GM11168 (cell line): Measurements from ENCODE around the gene TMEM250.

ENCODE experiments used
- in situ Hi-C: fragments of 300-500 bp; cut with MboI; formaldehyde crosslinking; loops from one replicate; pipeline ENCODE4 v1.12.0; 2022; ENCODE audit warnings: low sequenced_read_pairs; ENCODE audit not compliant: unreplicated experiment

TMEM250 gene

GRCh38 chr9:136133191-136133958 lies 14.7 kb upstream of the TMEM250 start:
- in situ Hi-C loops = no loop called here

GRCh38 chr9:136132512-136133050 lies 13.9 kb upstream of the TMEM250 start:
- in situ Hi-C loops = no loop called here

DNA sequence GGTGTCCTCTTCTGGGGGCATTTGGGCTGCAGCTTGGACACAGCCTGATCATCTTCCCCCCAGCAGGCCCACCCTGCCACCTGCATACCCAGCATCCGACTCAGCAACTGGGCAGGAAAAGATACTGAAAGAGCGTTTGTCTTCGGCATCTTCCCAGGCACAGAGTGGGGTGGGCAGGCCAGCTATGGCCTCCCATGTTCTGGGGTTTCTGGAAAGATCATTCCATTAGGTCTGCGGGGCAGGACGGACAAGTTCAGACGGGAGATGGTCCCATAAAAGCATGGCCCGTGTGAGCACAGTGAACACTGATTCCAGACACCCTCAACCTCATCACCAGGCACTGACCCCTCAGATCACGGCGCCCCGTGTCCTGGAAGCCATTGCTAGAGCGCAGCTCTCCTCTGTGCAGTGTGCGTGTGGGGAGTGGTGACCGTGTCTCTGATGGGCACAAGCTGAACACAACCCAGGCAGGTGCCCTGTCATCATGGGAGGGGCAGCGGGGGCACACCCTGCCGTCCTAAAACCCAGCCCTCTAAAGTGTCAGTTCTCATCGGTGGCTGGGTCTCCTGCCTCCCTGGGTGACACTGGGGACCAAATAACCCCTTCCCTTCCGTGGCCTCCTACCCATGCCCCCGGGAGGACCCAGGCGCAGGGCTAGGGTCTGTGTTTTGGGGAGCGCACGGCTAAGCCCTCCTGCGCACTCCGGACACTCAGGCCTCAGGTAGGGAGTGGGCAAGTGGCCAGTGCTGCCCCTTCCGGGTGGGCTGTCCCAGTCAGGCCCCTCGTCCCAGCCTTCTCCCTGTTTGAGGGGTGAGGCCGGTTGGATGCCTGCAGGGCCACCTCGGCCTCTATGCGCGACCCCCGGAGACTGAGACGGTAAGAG lies 13.2 kb upstream of the TMEM250 start:
- in situ Hi-C loops = no loop called here

DNA sequence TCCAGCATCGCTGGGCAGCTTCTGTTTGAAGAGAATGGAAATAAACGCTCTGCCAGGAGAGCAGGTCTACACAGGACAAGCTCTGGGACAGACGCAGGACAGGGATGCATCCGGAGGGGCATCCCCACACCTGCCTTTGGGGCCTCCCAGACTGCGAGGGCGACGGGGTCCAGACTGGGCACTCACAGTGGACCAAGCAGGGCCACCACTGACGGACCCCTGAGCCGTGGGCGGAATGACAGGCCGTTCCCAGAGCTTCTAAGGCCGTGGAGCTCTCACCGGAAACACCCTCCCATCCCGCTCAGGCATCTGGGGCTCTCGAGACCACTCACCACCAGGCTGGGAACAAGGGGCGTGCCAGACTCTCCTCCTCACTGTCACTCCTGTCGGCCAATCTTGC lies 10.5 kb upstream of the TMEM250 start:
- in situ Hi-C loops = no loop called here

DNA sequence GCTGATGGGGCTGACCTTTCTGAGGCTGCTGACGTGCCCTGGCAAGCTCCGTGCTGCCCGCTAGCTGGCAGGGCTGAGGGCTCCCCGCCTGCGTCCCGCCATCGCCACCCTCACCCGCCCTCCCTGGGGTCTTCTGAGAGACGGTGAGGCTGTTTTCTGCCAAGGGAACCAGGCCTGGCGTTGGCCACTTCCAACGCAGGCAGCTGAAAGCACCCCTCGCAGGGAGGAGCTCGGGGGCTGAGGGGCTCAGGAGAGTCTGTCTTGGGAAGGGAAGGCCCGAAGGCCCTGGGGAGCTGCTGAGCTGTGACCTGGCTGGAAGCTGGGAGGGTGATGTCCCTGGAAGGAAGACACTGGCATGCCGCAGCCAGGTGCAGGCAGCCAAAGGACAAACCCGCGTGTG lies 9.8 kb upstream of the TMEM250 start:
- in situ Hi-C loops = no loop called here

GRCh38 chr9:136127313-136127712 lies 8.6 kb upstream of the TMEM250 start:
- in situ Hi-C loops = no loop called here

- in situ Hi-C loops = loop anchor here (5.0 kb wide), 1 partner anchor 158 kb away; no protein-coding TSS in a partner anchor
These were observed 6.5 kb upstream of the TMEM250 start for GRCh38 chr9:136124976-136125692.

- in situ Hi-C loops = loop anchor here (5.0 kb wide), 1 partner anchor 155 kb away; no protein-coding TSS in a partner anchor
These were observed 4.0 kb upstream of the TMEM250 start for GRCh38 chr9:136122425-136123383.

GRCh38 chr9:136121801-136122200 lies 3.1 kb upstream of the TMEM250 start:
- in situ Hi-C loops = loop anchor here (5.0 kb wide), 1 partner anchor 154 kb away; no protein-coding TSS in a partner anchor

DNA sequence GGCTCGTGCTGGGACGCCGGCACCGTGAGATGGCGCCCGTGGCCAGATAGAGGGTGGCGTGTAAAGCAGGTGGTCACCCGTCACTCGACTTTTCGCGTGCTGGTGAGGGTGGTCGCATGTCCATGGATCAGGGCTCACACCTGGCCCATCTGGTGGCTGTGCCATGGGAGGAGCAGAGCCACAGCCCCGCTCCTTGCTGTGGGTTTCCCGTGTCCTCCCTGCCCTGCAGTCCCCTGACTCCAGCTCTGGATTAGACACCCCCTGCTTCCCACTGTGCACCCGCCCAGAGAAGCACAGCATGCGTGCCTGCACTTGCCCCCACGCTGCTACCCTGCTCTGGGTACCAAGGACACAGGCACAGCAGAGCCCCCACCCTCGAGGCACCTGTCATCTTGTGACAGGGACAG lies 1.8 kb upstream of the TMEM250 start:
- in situ Hi-C loops = loop anchor here (5.0 kb wide), 1 partner anchor 153 kb away; no protein-coding TSS in a partner anchor

GRCh38 chr9:136119883-136120393 lies 1.3 kb upstream of the TMEM250 start:
- in situ Hi-C loops = loop anchor here (5.0 kb wide), 1 partner anchor 153 kb away; no protein-coding TSS in a partner anchor

DNA sequence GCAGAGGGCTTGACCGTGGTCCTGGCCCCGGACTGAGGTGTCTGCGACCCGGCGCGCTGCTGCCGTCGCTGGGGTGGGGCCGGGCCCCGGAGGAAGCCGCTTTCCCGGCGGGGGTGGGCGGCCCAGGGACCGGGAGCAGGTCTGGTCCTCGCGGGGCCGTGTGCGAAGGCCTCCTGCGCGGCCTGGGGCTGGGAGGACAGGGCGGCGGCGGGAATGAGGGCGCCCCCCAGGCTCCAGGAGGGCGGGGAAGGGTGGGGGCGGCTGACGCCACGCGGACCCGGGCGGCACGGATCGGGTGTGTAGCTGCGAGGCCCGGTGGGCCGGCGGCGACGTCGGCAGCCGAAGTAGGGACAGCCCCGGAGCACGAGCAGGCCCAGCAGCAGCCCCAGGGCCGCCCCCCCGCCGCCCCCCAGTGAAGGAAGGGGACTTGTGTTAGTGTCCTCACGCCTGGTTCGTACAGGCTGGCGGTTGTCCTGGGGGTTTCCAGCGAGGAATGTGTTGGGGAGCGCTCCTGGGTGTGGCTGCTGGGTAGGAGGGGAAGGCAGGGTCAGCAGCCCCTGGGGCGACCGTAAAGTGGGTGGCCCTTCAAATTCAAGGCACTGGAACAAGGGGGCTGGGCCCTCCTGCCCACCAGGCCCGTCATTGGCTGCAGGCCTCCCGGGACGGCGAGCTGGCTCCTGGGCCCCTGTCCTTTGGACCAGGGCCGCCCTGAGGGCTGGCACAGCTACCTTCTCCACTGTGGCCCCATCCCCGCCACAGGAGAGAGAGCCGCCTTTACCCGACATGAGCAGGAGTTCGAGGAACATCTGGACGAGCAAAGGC lies 597 bp upstream of the TMEM250 start:
- in situ Hi-C loops = no loop called here

DNA sequence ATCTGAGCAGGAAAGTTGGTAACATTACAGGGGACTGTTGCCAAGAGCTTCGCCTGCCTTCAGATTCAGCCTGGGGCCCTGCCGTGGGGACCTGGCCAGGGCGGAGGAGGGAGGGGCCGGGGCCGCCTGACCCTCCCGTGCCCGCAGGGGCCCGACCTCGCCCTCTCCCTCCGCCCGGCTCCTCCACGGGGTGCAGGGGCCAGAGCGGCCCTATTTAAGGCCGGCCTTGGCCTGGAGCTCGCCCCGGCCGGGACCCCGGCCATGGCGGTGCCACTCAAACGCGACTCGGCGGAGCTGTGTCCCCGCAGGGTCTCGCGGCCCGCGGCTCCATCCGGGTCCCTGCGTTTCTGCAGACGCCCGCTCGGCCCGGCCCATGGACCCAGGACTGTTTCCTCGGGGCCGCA lies 757 bp downstream of the TMEM250 start:
- in situ Hi-C loops = no loop called here

- in situ Hi-C loops = no loop called here
These were observed 1.3 kb downstream of the TMEM250 start for GRCh38 chr9:136117291-136117915.

DNA sequence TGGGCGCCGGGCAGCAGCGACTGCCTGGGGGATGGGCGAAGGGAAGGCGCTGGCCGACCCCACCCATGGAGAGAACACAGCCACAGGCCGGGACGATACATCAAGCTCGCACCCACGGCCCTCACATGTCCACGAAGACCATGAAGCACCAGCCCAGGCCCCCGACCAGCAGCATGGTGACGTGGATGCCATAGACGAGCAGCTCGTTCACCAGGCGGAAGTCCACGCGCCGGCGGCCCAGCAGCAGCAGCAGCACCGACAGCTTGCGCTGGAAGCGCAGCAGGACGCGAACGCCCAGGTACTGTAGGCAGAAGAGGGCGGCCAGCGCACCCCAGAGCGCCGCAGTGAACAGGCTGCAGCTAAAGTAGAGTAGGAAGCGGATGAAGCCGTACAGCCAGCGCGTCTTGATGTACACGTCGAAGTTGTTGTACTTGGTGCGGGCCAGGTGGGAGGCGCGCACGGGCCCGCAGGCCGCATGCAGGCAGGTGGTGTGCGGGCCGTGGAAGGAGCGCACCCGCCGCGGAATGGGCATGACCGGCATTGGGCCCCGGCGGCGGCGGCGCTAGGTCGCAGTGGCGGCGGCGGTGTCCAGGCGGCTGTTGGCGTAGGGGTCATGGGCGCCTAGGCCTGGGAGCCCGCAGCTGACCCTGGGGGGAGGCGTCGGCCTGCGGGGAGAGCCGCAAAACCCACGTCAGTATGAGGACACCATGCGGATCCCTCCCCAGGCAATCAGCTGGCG lies 2.1 kb downstream of the TMEM250 start:
- in situ Hi-C loops = no loop called here

GRCh38 chr9:136115641-136116359 lies 2.9 kb downstream of the TMEM250 start:
- in situ Hi-C loops = no loop called here
